Rectal smooth muscle tissue (tissue), 1 donor: ENCODE results near the gene CNKSR2.
A peak's percentile ranks its signal among the peaks of the same experiment; 100 is the strongest.

Experiments used
- H3K27ac ChIP-seq: one replicate; pipeline ENCODE4 v1.7.0; 2013; ENCODE audit warnings: low read depth, low read length, inconsistent platforms
- H3K27me3 ChIP-seq: one replicate; pipeline ENCODE4 v1.7.0; 2013; ENCODE audit warnings: low read length; ENCODE audit not compliant: control insufficient read depth, insufficient read depth
- H3K36me3 ChIP-seq: one replicate; pipeline ENCODE4 v1.7.0; 2013; ENCODE audit warnings: low read length; ENCODE audit not compliant: control insufficient read depth, insufficient read depth
- H3K4me1 ChIP-seq: one replicate; pipeline ENCODE4 v1.7.0; 2013; ENCODE audit warnings: low read length; ENCODE audit not compliant: control insufficient read depth, insufficient read depth
- H3K4me3 ChIP-seq: one replicate; pipeline ENCODE4 v1.7.0; 2013; ENCODE audit warnings: low read length
- H3K9ac ChIP-seq: one replicate; pipeline ENCODE4 v1.7.0; 2013; ENCODE audit warnings: low read length

Gene CNKSR2

GRCh38 chrX:21374163-21374993 is at the start of gene CNKSR2:
Gene CNKSR2 (plus strand): TSS chrX:21374418. CDS start chrX:21374898, 480 bp downstream.
- Histone ChIP-seq H3K4me3 (peak within 1 kb of the TSS; percentile 65), H3K9ac (no peak within 1 kb of the TSS), H3K4me1 (no peaks in the 10 kb centered on the region), H3K27ac (no peak within 1 kb of the TSS), H3K27me3 (no peaks in the 10 kb centered on the region), H3K36me3 (no peaks in the 10 kb centered on the region)

GRCh38 chrX:21354725-21355124 is 19.5 kb upstream of the CNKSR2 start:
- Histone ChIP-seq H3K4me3 (no peak overlapping the region), H3K9ac (no peak overlapping the region), H3K4me1 (no peaks in the 10 kb centered on the region), H3K36me3 (no peaks in the 10 kb centered on the region), H3K27ac (no peak overlapping the region), H3K27me3 (no peaks in the 10 kb centered on the region)

- no peak overlapping the region for H3K9ac ChIP-seq
- no peaks in the 10 kb centered on the region for H3K4me1 ChIP-seq
These were observed 18.4 kb upstream of the CNKSR2 start for GRCh38 chrX:21355831-21356230.

GRCh38 chrX:21369613-21370012 is 4.6 kb upstream of the CNKSR2 start:
- Histone ChIP-seq H3K27ac (no peak overlapping the region), H3K36me3 (no peaks in the 10 kb centered on the region), H3K4me1 (no peaks in the 10 kb centered on the region), H3K27me3 (no peaks in the 10 kb centered on the region), H3K4me3 (no peak overlapping the region), H3K9ac (no peak overlapping the region)

More at GRCh38 chrX:21355831-21356230, 18.4 kb upstream of the CNKSR2 start:
- no peak overlapping the region for H3K4me3 ChIP-seq
- H3K36me3 ChIP-seq = no peaks in the 10 kb centered on the region
- H3K27me3 ChIP-seq = no peaks in the 10 kb centered on the region
- no peak overlapping the region for H3K27ac ChIP-seq

- Histone ChIP-seq H3K9ac (no peak overlapping the region), H3K27me3 (no peaks in the 10 kb centered on the region), H3K4me1 (no peaks in the 10 kb centered on the region), H3K27ac (no peak overlapping the region), H3K36me3 (no peaks in the 10 kb centered on the region), H3K4me3 (no peak overlapping the region)
These were observed 1.2 kb upstream of the CNKSR2 start for GRCh38 chrX:21373001-21373400.

- Histone ChIP-seq H3K36me3 (no peaks in the 10 kb centered on the region), H3K9ac (no peak overlapping the region), H3K27ac (no peak overlapping the region), H3K27me3 (no peaks in the 10 kb centered on the region), H3K4me1 (no peaks in the 10 kb centered on the region), H3K4me3 (peak overlapping the region; percentile 65)
These were observed 518 bp upstream of the CNKSR2 start for GRCh38 chrX:21373637-21374162.

GRCh38 chrX:21374994-21375707 is 933 bp downstream of the CNKSR2 start:
- H3K4me1 ChIP-seq = no peaks in the 10 kb centered on the region
- H3K36me3 ChIP-seq = no peaks in the 10 kb centered on the region
- H3K27me3 ChIP-seq = no peaks in the 10 kb centered on the region
- H3K4me3 ChIP-seq = peak overlapping the region; percentile 65
- no peak overlapping the region for H3K9ac ChIP-seq
- no peak overlapping the region for H3K27ac ChIP-seq

GRCh38 chrX:21375708-21376009 is 1.4 kb downstream of the CNKSR2 start:
- Histone ChIP-seq H3K36me3 (no peaks in the 10 kb centered on the region), H3K27ac (no peak overlapping the region), H3K9ac (no peak overlapping the region), H3K4me1 (no peaks in the 10 kb centered on the region), H3K4me3 (peak overlapping the region; percentile 65), H3K27me3 (no peaks in the 10 kb centered on the region)

GRCh38 chrX:21376636-21377035 is 2.4 kb downstream of the CNKSR2 start:
- no peaks in the 10 kb centered on the region for H3K27me3 ChIP-seq
- no peaks in the 10 kb centered on the region for H3K4me1 ChIP-seq
- no peaks in the 10 kb centered on the region for H3K36me3 ChIP-seq
- H3K9ac ChIP-seq = no peak overlapping the region
- no peak overlapping the region for H3K27ac ChIP-seq
- no peak overlapping the region for H3K4me3 ChIP-seq

GRCh38 chrX:21379991-21380390 is 5.8 kb downstream of the CNKSR2 start:
- H3K36me3 ChIP-seq = no peaks in the 10 kb centered on the region
- no peaks in the 10 kb centered on the region for H3K27me3 ChIP-seq
- H3K9ac ChIP-seq = no peak overlapping the region
- no peak overlapping the region for H3K4me3 ChIP-seq
- no peak overlapping the region for H3K27ac ChIP-seq
- no peaks in the 10 kb centered on the region for H3K4me1 ChIP-seq

GRCh38 chrX:21382715-21383114 is 8.5 kb downstream of the CNKSR2 start:
- no peak overlapping the region for H3K9ac ChIP-seq
- no peak overlapping the region for H3K27ac ChIP-seq
- no peak overlapping the region for H3K4me3 ChIP-seq
- no peaks in the 10 kb centered on the region for H3K4me1 ChIP-seq
- no peaks in the 10 kb centered on the region for H3K27me3 ChIP-seq
- H3K36me3 ChIP-seq = no peaks in the 10 kb centered on the region

- Histone ChIP-seq H3K4me1 (no peaks in the 10 kb centered on the region), H3K4me3 (no peak overlapping the region), H3K9ac (no peak overlapping the region), H3K36me3 (no peaks in the 10 kb centered on the region), H3K27me3 (no peaks in the 10 kb centered on the region), H3K27ac (no peak overlapping the region)
These were observed 9.3 kb downstream of the CNKSR2 start for GRCh38 chrX:21383546-21383945.
